IPS DF 6.9 (cell line): ENCODE data around the gene ZC3H12D.

ENCODE experiments used
- DNase-seq: peaks from one replicate; pipeline ENCODE4 v3.0.0-alpha.2; 2013; ENCODE audit warnings: low read depth, low spot score
- H3K27ac ChIP-seq: one replicate; pipeline ENCODE4 v1.5.1; 2013; ENCODE audit warnings: low read length, control low read depth
- H3K27me3 ChIP-seq: 2 replicates; pipeline ENCODE4 v1.6.1; 2013; ENCODE audit warnings: mild to moderate bottlenecking, low read length; ENCODE audit not compliant: control insufficient read depth, insufficient read depth
- H3K36me3 ChIP-seq: 2 replicates; pipeline ENCODE4 v1.6.1; 2013; ENCODE audit warnings: low read length; ENCODE audit not compliant: control insufficient read depth, insufficient read depth
- H3K4me1 ChIP-seq: 2 replicates; pipeline ENCODE4 v1.6.1; 2013; ENCODE audit warnings: low read length; ENCODE audit not compliant: control insufficient read depth, insufficient read depth
- H3K4me3 ChIP-seq: 2 replicates; pipeline ENCODE4 v1.5.1; 2013; ENCODE audit warnings: mild to moderate bottlenecking, low read length
- H3K9me3 ChIP-seq: 2 replicates; pipeline ENCODE4 v1.6.1; 2013; ENCODE audit warnings: low read length, inconsistent platforms; ENCODE audit not compliant: control insufficient read depth, insufficient read depth
- WGBS: extraction: QIAGEN DNeasy Blood & Tissue Kit; methylation state at CpG from one replicate; pipeline ENCODE4 v1.1.7; 2013; ENCODE audit warnings: mixed read lengths, missing lambda C conversion rate; ENCODE audit not compliant: insufficient read length, insufficient coverage; 5-methylcytosine and 5-hydroxymethylcytosine counted together

Gene ZC3H12D

GRCh38 chr6:149483849-149484655 lies 762 bp downstream of the ZC3H12D start:
- no peak overlapping the region for H3K27ac ChIP-seq
- H3K9me3 ChIP-seq, result no peaks in the 10 kb centered on the region
- no CpG with 5 or more reads among the region's 11 CpGs for WGBS
- H3K27me3 ChIP-seq, result no peaks in the 10 kb centered on the region
- H3K4me3 ChIP-seq, result no peak overlapping the region
- H3K36me3 ChIP-seq, result no peaks in the 10 kb centered on the region
- 0 out of 2 replicates have a peak, but pooled peaks cover 1% of the 10 kb centered on the region for H3K4me1 ChIP-seq
- DNase-seq, result no peak

GRCh38 chr6:149483334-149483725 lies 1.5 kb downstream of the ZC3H12D start:
- DNase-seq, result no peak
- H3K9me3 ChIP-seq, result no peaks in the 10 kb centered on the region
- WGBS, result no CpG with 5 or more reads among the region's 3 CpGs
- H3K27me3 ChIP-seq, result no peaks in the 10 kb centered on the region
- 0 out of 2 replicates have a peak, but pooled peaks cover 1% of the 10 kb centered on the region for H3K4me1 ChIP-seq
- no peaks in the 10 kb centered on the region for H3K36me3 ChIP-seq
- no peak overlapping the region for H3K4me3 ChIP-seq
- H3K27ac ChIP-seq, result no peak overlapping the region

- H3K27ac ChIP-seq, result no peak overlapping the region
Measured at GRCh38 chr6:149482545-149483333, 2.1 kb downstream of the ZC3H12D start.

GRCh38 chr6:149480502-149481280 lies 4.1 kb downstream of the ZC3H12D start:
- Histone ChIP-seq H3K27me3 (no peaks in the 10 kb centered on the region), H3K4me1 (0 out of 2 replicates have a peak, but pooled peaks cover 1% of the 10 kb centered on the region), H3K36me3 (no peaks in the 10 kb centered on the region), H3K4me3 (no peak overlapping the region), H3K9me3 (no peaks in the 10 kb centered on the region), H3K27ac (no peak overlapping the region)
- no peak for DNase-seq
- 100% methylated on average over 1 of the region's 18 CpGs for WGBS

More at GRCh38 chr6:149482545-149483333, 2.1 kb downstream of the ZC3H12D start:
- 0 out of 2 replicates have a peak, but pooled peaks cover 1% of the 10 kb centered on the region for H3K4me1 ChIP-seq
- H3K27me3 ChIP-seq, result no peaks in the 10 kb centered on the region
- H3K4me3 ChIP-seq, result no peak overlapping the region
- no CpG with 5 or more reads among the region's 14 CpGs for WGBS
- no peaks in the 10 kb centered on the region for H3K36me3 ChIP-seq
- DNase-seq, result no peak
- H3K9me3 ChIP-seq, result no peaks in the 10 kb centered on the region

GRCh38 chr6:149478631-149479314 lies 6.0 kb downstream of the ZC3H12D start:
- Histone ChIP-seq H3K27ac (no peak overlapping the region), H3K27me3 (no peaks in the 10 kb centered on the region), H3K9me3 (no peaks in the 10 kb centered on the region), H3K36me3 (no peaks in the 10 kb centered on the region), H3K4me3 (no peak overlapping the region), H3K4me1 (no peaks in the 10 kb centered on the region)
- no CpG with 5 or more reads among the region's 5 CpGs for WGBS
- DNase-seq, result no peak

- Histone ChIP-seq H3K27ac (no peak overlapping the region), H3K36me3 (no peaks in the 10 kb centered on the region), H3K27me3 (no peaks in the 10 kb centered on the region), H3K4me1 (no peaks in the 10 kb centered on the region), H3K4me3 (no peak overlapping the region), H3K9me3 (no peaks in the 10 kb centered on the region)
- DNase-seq, result no peak
- WGBS, result no CpG with 5 or more reads among the region's 5 CpGs
Measured at GRCh38 chr6:149477544-149477943, 7.3 kb downstream of the ZC3H12D start.

GRCh38 chr6:149476789-149477455 lies 7.9 kb downstream of the ZC3H12D start:
- H3K4me1 ChIP-seq, result no peaks in the 10 kb centered on the region
- H3K27ac ChIP-seq, result no peak overlapping the region

GRCh38 chr6:149474108-149474935 lies 10.5 kb downstream of the ZC3H12D start:
- WGBS, result no CpG with 5 or more reads among the region's 30 CpGs
- DNase-seq, result no peak
- no peaks in the 10 kb centered on the region for H3K27me3 ChIP-seq
- H3K27ac ChIP-seq, result no peak overlapping the region
- no peaks in the 10 kb centered on the region for H3K36me3 ChIP-seq
- H3K4me3 ChIP-seq, result no peak overlapping the region
- no peaks in the 10 kb centered on the region for H3K9me3 ChIP-seq
- H3K4me1 ChIP-seq, result no peaks in the 10 kb centered on the region

More at GRCh38 chr6:149476789-149477455, 7.9 kb downstream of the ZC3H12D start:
- no peaks in the 10 kb centered on the region for H3K27me3 ChIP-seq
- no CpG with 5 or more reads among the region's 6 CpGs for WGBS
- H3K36me3 ChIP-seq, result no peaks in the 10 kb centered on the region
- no peak for DNase-seq
- H3K9me3 ChIP-seq, result no peaks in the 10 kb centered on the region
- H3K4me3 ChIP-seq, result no peak overlapping the region
